PFSK-1 (cell line): ENCODE data around the gene ALG8.

Source experiments
- FOXP2 ChIP-seq: optimal IDR thresholded peaks from 2 replicates; pipeline ENCODE3; 2011; ENCODE audit warnings: borderline replicate concordance, control low read depth, inconsistent platforms; ENCODE audit not compliant: insufficient read depth; ENCODE audit errors: extremely low read length, extremely low read depth
- POLR2AphosphoS5 ChIP-seq: IDR thresholded peaks from 2 replicates; pipeline ENCODE4 v1.6.1; 2012; ENCODE audit warnings: low read depth, mild to moderate bottlenecking, control low read depth, low read length, moderate library complexity
- SIN3A ChIP-seq: IDR thresholded peaks from 2 replicates; pipeline ENCODE4 v1.6.1; 2012; ENCODE audit warnings: mild to moderate bottlenecking, low read length, moderate library complexity, borderline replicate concordance; ENCODE audit not compliant: insufficient read depth
- TAF1 ChIP-seq: IDR thresholded peaks from 2 replicates; pipeline ENCODE4 v1.6.1; 2012; ENCODE audit warnings: low read length, control low read depth, borderline replicate concordance; ENCODE audit not compliant: insufficient read depth
- TF ChIP-seq, protein P1 (sequence below), 2 experiments: IDR thresholded peaks; 2 replicates each; pipeline versions ENCODE4 v1.6.1 to v1.8.0; 2011 to 2012; ENCODE audit warnings: low read depth in 2 of 2, low read length in 2 of 2, control low read depth in 1 of 2, inconsistent platforms in 1 of 2, mild to moderate bottlenecking in 1 of 2, moderate library complexity in 1 of 2; ENCODE audit not compliant: insufficient read depth in 1 of 2

ALG8 gene

DNA sequence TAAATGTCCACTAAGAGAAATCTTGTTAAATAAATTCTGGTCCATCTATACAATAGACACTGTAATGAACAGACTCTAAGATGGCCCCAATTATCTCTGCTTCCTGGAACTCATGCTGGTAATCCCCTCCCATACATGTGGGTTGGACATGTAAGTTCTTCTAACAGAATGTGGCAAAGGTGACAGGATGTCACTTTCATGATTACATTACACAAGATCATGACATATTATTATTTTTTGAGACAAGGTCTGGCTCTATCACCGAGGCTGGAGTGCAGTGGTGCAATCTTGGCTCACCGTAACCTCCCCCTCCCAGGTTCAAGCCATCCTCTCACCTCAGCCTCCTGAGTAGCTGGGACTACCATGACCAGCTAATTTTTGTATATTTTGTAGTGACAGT, 45.2 kb downstream of the ALG8 start:
- TF ChIP-seq FOXP2: no peak
- TF ChIP-seq TAF1: no peak
- TF ChIP-seq POLR2AphosphoS5: no peak
- no peak for TF ChIP-seq SIN3A
- TF ChIP-seq, protein P1, sequence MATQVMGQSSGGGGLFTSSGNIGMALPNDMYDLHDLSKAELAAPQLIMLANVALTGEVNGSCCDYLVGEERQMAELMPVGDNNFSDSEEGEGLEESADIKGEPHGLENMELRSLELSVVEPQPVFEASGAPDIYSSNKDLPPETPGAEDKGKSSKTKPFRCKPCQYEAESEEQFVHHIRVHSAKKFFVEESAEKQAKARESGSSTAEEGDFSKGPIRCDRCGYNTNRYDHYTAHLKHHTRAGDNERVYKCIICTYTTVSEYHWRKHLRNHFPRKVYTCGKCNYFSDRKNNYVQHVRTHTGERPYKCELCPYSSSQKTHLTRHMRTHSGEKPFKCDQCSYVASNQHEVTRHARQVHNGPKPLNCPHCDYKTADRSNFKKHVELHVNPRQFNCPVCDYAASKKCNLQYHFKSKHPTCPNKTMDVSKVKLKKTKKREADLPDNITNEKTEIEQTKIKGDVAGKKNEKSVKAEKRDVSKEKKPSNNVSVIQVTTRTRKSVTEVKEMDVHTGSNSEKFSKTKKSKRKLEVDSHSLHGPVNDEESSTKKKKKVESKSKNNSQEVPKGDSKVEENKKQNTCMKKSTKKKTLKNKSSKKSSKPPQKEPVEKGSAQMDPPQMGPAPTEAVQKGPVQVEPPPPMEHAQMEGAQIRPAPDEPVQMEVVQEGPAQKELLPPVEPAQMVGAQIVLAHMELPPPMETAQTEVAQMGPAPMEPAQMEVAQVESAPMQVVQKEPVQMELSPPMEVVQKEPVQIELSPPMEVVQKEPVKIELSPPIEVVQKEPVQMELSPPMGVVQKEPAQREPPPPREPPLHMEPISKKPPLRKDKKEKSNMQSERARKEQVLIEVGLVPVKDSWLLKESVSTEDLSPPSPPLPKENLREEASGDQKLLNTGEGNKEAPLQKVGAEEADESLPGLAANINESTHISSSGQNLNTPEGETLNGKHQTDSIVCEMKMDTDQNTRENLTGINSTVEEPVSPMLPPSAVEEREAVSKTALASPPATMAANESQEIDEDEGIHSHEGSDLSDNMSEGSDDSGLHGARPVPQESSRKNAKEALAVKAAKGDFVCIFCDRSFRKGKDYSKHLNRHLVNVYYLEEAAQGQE (IDR thresholded peaks at IDR 0.05; ENCODE audit: insufficient read depth in 1 of 2, low read depth in 2 of 2, low read length in 2 of 2): no peak

DNA sequence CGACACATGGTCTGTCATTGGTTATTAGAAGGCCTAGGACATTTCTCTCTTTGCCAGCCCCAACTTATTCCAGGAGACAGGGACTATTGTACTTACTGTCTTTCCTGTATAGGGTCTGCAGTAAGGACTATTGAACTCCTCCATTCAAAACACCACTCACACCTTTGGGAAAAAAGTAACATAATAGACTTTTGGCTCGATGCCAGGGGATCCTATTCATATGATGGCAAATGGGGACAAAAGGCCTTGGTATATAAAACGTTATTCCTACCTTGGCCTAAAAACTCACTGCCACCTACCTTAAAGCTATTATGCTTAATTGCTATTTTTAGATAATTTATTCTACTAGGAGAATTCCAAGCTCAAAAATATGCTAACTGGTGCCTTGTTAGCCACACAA, 53.5 kb downstream of the ALG8 start:
- TF ChIP-seq, protein P1 (IDR thresholded peaks at IDR 0.05; ENCODE audit: insufficient read depth in 1 of 2, low read depth in 2 of 2, low read length in 2 of 2): no peak
- no peak for TF ChIP-seq SIN3A
- TF ChIP-seq FOXP2: no peak
- TF ChIP-seq TAF1: no peak
- no peak for TF ChIP-seq POLR2AphosphoS5

- TF ChIP-seq, protein P1 (IDR thresholded peaks at IDR 0.05; ENCODE audit: insufficient read depth in 1 of 2, low read depth in 2 of 2, low read length in 2 of 2): no peak
- TF ChIP-seq FOXP2: no peak
- no peak for TF ChIP-seq SIN3A
- TF ChIP-seq POLR2AphosphoS5: no peak
- TF ChIP-seq TAF1: no peak
Observed at GRCh38 chr11:78083021-78083420, 56.4 kb downstream of the ALG8 start.

DNA sequence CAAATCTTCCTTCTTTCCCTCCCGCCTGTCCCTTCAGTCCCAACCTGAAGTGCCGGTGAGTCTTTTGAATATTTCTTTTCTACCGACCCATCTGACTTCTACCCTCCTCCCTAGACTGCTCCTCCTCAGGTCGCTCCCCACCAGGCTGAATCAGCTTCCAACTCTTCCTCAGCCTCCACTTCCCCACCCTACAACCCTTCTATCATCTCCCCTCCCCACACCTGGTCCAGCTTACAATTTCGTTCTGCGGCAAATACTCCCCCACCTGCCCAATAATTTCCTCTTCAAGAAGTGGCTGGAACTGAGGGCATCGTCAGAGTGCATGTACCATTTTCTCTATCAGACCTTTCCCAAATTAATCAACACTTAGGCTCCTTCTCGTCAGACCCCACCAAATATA, 57.3 kb downstream of the ALG8 start:
- TF ChIP-seq FOXP2: no peak
- TF ChIP-seq TAF1: no peak
- TF ChIP-seq, protein P1 (IDR thresholded peaks at IDR 0.05; ENCODE audit: insufficient read depth in 1 of 2, low read depth in 2 of 2, low read length in 2 of 2): no peak
- TF ChIP-seq SIN3A: no peak

DNA sequence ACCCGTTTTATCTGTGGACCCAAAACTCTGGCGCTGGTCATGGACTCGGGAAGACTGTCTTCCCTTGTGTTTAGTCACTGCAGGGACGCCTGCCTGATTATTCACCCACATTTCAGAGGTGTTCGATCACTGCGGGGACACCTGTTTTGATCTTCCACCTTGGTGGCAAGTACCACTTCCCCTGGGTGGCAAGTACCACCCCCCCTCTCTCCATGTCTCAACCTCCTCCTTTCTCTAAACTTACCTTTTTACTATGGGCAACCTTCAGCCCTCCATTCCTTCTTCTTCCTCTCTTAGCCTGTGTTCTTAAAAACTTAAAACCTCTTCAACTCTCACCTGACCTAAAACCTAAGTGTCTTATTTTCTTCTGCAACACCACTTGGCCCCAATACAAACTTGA, 57.8 kb downstream of the ALG8 start:
- TF ChIP-seq POLR2AphosphoS5 (no peak), SIN3A (no peak), TAF1 (no peak), FOXP2 (no peak)
- TF ChIP-seq, protein P1 (IDR thresholded peaks at IDR 0.05; ENCODE audit: insufficient read depth in 1 of 2, low read depth in 2 of 2, low read length in 2 of 2): no peak
